PFSK-1 (cell line): ENCODE data around the gene PLAAT3.

Experiments used
- FOXP2 ChIP-seq: optimal IDR thresholded peaks from 2 replicates; pipeline ENCODE3; 2011; ENCODE audit warnings: borderline replicate concordance, control low read depth, inconsistent platforms; ENCODE audit not compliant: insufficient read depth; ENCODE audit errors: extremely low read length, extremely low read depth
- POLR2AphosphoS5 ChIP-seq: IDR thresholded peaks from 2 replicates; pipeline ENCODE4 v1.6.1; 2012; ENCODE audit warnings: low read depth, mild to moderate bottlenecking, control low read depth, low read length, moderate library complexity
- SIN3A ChIP-seq: IDR thresholded peaks from 2 replicates; pipeline ENCODE4 v1.6.1; 2012; ENCODE audit warnings: mild to moderate bottlenecking, low read length, moderate library complexity, borderline replicate concordance; ENCODE audit not compliant: insufficient read depth
- TAF1 ChIP-seq: IDR thresholded peaks from 2 replicates; pipeline ENCODE4 v1.6.1; 2012; ENCODE audit warnings: low read length, control low read depth, borderline replicate concordance; ENCODE audit not compliant: insufficient read depth
- TF ChIP-seq, protein P1 (sequence below), 2 experiments: IDR thresholded peaks; 2 replicates each; pipeline versions ENCODE4 v1.6.1 to v1.8.0; 2011 to 2012; ENCODE audit warnings: low read depth in 2 of 2, low read length in 2 of 2, control low read depth in 1 of 2, inconsistent platforms in 1 of 2, mild to moderate bottlenecking in 1 of 2, moderate library complexity in 1 of 2; ENCODE audit not compliant: insufficient read depth in 1 of 2

Gene PLAAT3

DNA sequence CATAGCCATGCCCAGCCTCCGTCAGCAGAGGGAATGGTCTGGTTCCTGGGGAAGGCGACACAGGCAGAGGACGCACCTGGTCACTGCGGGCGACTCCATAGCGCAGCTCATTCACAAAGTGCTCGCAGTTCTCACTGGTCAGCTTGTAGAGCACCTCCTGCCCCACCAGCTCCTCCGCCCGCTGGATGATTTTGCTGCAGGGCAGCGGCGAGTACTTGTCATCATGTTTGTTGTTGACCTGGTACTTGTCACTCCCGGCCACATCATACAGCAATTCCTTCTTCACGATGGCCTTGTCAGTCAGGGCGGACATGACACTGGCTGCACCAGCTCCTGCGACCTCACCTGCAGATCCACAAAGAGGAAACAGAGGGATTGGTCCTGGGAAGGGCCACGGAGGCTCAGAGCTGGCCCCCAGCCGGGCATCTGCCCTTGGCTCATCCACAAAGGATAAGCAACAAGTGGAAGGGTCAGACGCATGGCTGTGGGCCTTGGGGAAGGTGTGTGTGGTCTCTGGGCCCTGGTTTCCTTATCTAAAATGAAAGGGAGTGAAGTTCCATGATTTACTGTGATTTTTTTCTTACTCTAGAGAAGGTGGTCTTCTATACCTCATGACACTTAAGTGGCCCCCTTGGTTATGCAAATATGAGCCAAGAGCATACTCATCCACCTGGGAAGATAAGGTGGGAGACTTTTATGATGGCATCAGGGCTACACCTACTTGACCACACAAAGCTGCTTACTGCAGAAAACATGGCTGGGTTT is 24.0 kb downstream of the PLAAT3 start:
- TF ChIP-seq FOXP2 (no peak), POLR2AphosphoS5 (no peak), TAF1 (no peak), SIN3A (no peak)
- TF ChIP-seq, protein P1, sequence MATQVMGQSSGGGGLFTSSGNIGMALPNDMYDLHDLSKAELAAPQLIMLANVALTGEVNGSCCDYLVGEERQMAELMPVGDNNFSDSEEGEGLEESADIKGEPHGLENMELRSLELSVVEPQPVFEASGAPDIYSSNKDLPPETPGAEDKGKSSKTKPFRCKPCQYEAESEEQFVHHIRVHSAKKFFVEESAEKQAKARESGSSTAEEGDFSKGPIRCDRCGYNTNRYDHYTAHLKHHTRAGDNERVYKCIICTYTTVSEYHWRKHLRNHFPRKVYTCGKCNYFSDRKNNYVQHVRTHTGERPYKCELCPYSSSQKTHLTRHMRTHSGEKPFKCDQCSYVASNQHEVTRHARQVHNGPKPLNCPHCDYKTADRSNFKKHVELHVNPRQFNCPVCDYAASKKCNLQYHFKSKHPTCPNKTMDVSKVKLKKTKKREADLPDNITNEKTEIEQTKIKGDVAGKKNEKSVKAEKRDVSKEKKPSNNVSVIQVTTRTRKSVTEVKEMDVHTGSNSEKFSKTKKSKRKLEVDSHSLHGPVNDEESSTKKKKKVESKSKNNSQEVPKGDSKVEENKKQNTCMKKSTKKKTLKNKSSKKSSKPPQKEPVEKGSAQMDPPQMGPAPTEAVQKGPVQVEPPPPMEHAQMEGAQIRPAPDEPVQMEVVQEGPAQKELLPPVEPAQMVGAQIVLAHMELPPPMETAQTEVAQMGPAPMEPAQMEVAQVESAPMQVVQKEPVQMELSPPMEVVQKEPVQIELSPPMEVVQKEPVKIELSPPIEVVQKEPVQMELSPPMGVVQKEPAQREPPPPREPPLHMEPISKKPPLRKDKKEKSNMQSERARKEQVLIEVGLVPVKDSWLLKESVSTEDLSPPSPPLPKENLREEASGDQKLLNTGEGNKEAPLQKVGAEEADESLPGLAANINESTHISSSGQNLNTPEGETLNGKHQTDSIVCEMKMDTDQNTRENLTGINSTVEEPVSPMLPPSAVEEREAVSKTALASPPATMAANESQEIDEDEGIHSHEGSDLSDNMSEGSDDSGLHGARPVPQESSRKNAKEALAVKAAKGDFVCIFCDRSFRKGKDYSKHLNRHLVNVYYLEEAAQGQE (IDR thresholded peaks at IDR 0.05; ENCODE audit: insufficient read depth in 1 of 2, low read depth in 2 of 2, low read length in 2 of 2) = no peak

DNA sequence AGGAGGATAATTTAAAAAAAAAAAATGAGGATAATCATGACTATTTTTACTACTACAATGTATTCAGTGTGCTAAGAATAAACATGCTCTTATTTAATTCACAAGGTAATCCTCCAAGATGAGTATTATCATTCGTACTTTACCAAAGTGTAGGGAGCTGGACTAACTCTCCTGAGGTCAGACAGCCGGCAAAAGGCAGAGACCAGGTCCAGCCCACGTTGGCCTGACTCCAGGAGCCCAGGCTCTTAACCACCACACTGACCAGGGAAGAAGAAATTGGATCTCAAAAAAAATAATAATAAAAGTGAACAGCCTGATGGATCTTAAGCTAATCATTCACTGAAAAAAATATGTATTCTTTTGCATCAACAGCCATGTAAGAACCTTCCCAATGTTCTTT is 25.2 kb downstream of the PLAAT3 start:
- TF ChIP-seq TAF1 = no peak
- no peak for TF ChIP-seq FOXP2
- no peak for TF ChIP-seq POLR2AphosphoS5
- TF ChIP-seq, protein P1 (IDR thresholded peaks at IDR 0.05; ENCODE audit: insufficient read depth in 1 of 2, low read depth in 2 of 2, low read length in 2 of 2) = no peak
- no peak for TF ChIP-seq SIN3A

DNA sequence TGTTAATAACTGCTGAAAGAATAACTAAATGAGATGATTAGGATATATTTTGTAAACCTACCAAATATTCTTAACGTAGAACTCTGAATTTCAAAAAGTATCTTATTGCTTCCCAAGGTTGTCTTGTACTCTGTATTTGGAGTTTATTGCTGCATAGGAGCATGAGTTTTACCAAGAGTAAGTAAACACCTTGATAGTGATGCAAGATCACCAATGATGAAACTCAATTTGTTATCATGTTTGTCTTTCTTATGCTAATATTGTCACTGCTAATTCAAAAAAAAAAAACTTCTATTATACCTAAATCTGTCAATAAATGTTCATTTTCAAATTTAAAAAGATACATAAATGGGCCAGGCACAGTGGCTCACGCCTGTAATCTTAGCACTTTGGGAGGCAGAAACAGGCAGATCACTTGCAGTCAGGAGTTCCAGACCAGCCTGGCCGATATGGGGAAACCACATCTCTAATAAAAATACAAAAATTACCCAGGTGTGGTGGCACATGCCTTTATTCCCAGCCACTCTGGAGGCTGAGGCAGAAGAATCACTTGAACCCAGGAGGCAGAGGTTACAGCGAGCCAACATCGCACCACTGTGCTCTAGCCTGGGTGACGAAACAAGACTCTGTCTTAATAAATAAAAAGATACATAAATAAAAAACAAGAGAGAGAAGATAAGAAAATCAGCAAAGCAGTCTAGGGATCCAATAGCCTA is 27.6 kb downstream of the PLAAT3 start:
- no peak for TF ChIP-seq FOXP2
- no peak for TF ChIP-seq TAF1
- TF ChIP-seq SIN3A = no peak
- TF ChIP-seq POLR2AphosphoS5 = no peak
- TF ChIP-seq, protein P1 (IDR thresholded peaks at IDR 0.05; ENCODE audit: insufficient read depth in 1 of 2, low read depth in 2 of 2, low read length in 2 of 2) = no peak

DNA sequence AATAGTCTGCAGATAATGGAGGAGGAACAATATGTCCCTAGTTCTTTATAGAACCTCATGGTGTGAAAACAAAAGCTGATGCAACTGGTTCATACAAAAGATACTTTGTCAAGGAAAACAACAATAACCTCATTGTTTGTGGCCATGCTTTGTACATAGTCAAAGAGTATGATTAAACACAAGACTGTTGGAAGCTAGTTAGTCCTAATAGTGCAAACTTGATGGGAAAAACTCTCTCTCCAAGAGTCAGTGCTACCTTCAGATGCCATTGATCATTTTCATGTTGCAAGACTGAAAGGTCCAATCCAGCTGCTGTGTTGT is 30.9 kb downstream of the PLAAT3 start:
- TF ChIP-seq FOXP2 = no peak
- TF ChIP-seq SIN3A = no peak
- TF ChIP-seq TAF1 = no peak
- TF ChIP-seq, protein P1 (IDR thresholded peaks at IDR 0.05; ENCODE audit: insufficient read depth in 1 of 2, low read depth in 2 of 2, low read length in 2 of 2) = no peak
- no peak for TF ChIP-seq POLR2AphosphoS5
